GM12878 (cell line): ENCODE data around the gene DRICH1. TPM values are rescaled to one million over a fixed set of nuclear protein-coding genes. Genes with fewer than 3 reads are reported as not detected.
"Not testable (repeated sequence)": the region's sequence is repeated elsewhere in the genome, so short reads cannot be mapped to it uniquely, and the experiment has no call there.

Source experiments
- ATAC-seq: fragments of 200-7000 bp; cut with Tn5 transposase; 3 replicates; pipeline ENCODE4 v1.9.1; 2020; ENCODE audit warnings: mild to moderate bottlenecking, moderate library complexity
- BruUV-seq: library from RNA; stranded (reverse); fragments of 400-500 nt; replicated peaks from 2 replicates; lab custom pipeline; 2021; lab: Mats Ljungman, UMichigan
- CTCF ChIA-PET: fragments of 300-600 bp; sonication (Branson Sonifier 250); formaldehyde crosslinking; extraction: SDS; loops from one replicate; lab custom pipeline; 2021; ENCODE audit warnings: inconsistent platforms; lab: Yijun Ruan, JAX
- POLR2A ChIA-PET: fragments of 350-600 bp; formaldehyde crosslinking; extraction: SDS; loops from one replicate; lab custom pipeline; 2021; ENCODE audit warnings: inconsistent platforms; lab: Charles Lee
- RAD21 ChIA-PET: fragments of 300-600 bp; sonication (Branson Sonifier 250); formaldehyde crosslinking; loops from one replicate; lab custom pipeline; 2023; ENCODE audit warnings: antibody characterized with exemption; ENCODE audit not compliant: unreplicated experiment; lab: Charles Lee
- SMC1A ChIA-PET: fragments of 300-600 bp; sonication (Branson Sonifier 250); formaldehyde crosslinking; loops from one replicate; lab custom pipeline; 2023; ENCODE audit not compliant: unreplicated experiment, uncharacterized antibody; lab: Charles Lee
- DNase-seq: peaks from one replicate; pipeline ENCODE4 v3.0.0-alpha.2; 2011; ENCODE audit warnings: low read depth, low spot score
- FAIRE-seq: peaks from 3 replicates; lab custom pipeline; 2011; peaks lifted over from hg19 to GRCh38; lab: Jason Lieb, UNC
- H2AFZ ChIP-seq: 2 replicates; pipeline ENCODE4 v1.6.0; 2011; ENCODE audit warnings: low read depth, low read length, control low read depth; ENCODE audit not compliant: control insufficient read depth
- H3K27ac ChIP-seq: 2 replicates; pipeline ENCODE4 v1.5.1; 2011; ENCODE audit warnings: control low read depth; ENCODE audit not compliant: control insufficient read depth, insufficient read depth
- H3K27me3 ChIP-seq, 2 experiments: replicated peaks in 1 of 2; 2 replicates each; pipeline versions ENCODE4 v1.6.0 to v1.6.1; 2011; ENCODE audit warnings: low read length in 1 of 2; ENCODE audit not compliant: control insufficient read depth in 2 of 2, insufficient read depth in 2 of 2
- H3K36me3 ChIP-seq, 2 experiments: 2 replicates each; pipeline ENCODE4 v1.5.1; 2011; ENCODE audit warnings: low read length in 1 of 2; ENCODE audit not compliant: control insufficient read depth in 2 of 2, insufficient read depth in 2 of 2
- H3K4me1 ChIP-seq: 2 replicates; pipeline ENCODE4 v1.6.1; 2011; ENCODE audit warnings: mild to moderate bottlenecking, low read length, moderate library complexity, mixed read lengths; ENCODE audit not compliant: control insufficient read depth, insufficient read depth
- H3K4me2 ChIP-seq: 2 replicates; pipeline ENCODE4 v1.6.0; 2011; ENCODE audit warnings: control low read depth; ENCODE audit not compliant: control insufficient read depth, insufficient read depth
- H3K4me3 ChIP-seq: fragments of 200-600 bp; sonication (generic); 2 replicates; pipeline ENCODE4 v1.5.1; 2016
- H3K79me2 ChIP-seq: 2 replicates; pipeline ENCODE4 v1.6.0; 2011; ENCODE audit warnings: low read length; ENCODE audit not compliant: control insufficient read depth, insufficient read depth
- H3K9ac ChIP-seq: 2 replicates; pipeline ENCODE4 v1.8.0; 2011; ENCODE audit warnings: low read length, control low read depth, mixed read lengths; ENCODE audit not compliant: control insufficient read depth, insufficient read depth
- H3K9me3 ChIP-seq: replicated peaks from 3 replicates; pipeline ENCODE4 v1.5.1; 2011; ENCODE audit warnings: mild to moderate bottlenecking, low read length; ENCODE audit not compliant: control insufficient read depth, insufficient read depth
- H4K20me1 ChIP-seq: 2 replicates; pipeline ENCODE4 v1.6.0; 2011; ENCODE audit not compliant: control insufficient read depth, insufficient read depth
- WGBS: methylation state at CpG from one replicate; pipeline ENCODE4 v1.1.6; 2016; ENCODE audit warnings: low lambda C conversion rate; ENCODE audit not compliant: insufficient replicate concordance, insufficient coverage; ENCODE audit errors: missing lambda C conversion rate; 5-methylcytosine and 5-hydroxymethylcytosine counted together
- in situ Hi-C: fragments of 300-500 bp; cut with MboI; formaldehyde crosslinking; loops from 9 replicates; pipeline ENCODE4 v1.14.3; 2018; ENCODE audit warnings: mixed read lengths
- intact Hi-C: fragments of 100-400 bp; cut with micrococcal nuclease; formaldehyde crosslinking; loops from one replicate; pipeline ENCODE4 v1.14.2; 2022; ENCODE audit not compliant: unreplicated experiment
- polyA plus RNA-seq, 11 experiments: library from polyadenylated mRNA; depleted of rRNA in 4 of 11; unstranded in 6 of 11; stranded (reverse) in 5 of 11; fragments of >200 nt; fragmentation: Nextera tagmentation in 4 of 11; fragmentation: Illumina TruSeq in 1 of 11; extraction: Ambion mirVana in 4 of 11; extraction: Trizol in 1 of 11; gene quantifications; 1 replicate in 1 of 11; 2 replicates in 10 of 11; pipeline versions ENCODE4 v1.2.1 to v1.2.3, GENCODE V29; 2011 to 2016; ENCODE audit warnings: inconsistent platforms in 2 of 11, missing spikeins in 2 of 11, low read depth in 1 of 11
- small RNA-seq: library from RNA; depleted of rRNA; stranded (forward); fragments of <200 nt; gene quantifications from one replicate; pipeline ENCODE3, GENCODE V24; 2014
- total RNA-seq, 4 experiments: library from RNA; depleted of rRNA in 3 of 4; stranded (reverse); fragments of >200 nt in 3 of 4; fragmentation: Illumina TruSeq in 1 of 4; extraction: Trizol in 1 of 4; gene quantifications; 2 replicates each; pipeline versions ENCODE4 v1.2.1 to v1.2.3, GENCODE V29; 2013 to 2021
- TF ChIP-seq, protein P1 (sequence below): fragments of 450-650 bp; IDR thresholded peaks from 2 replicates; pipeline ENCODE4 v1.6.1; 2017; ENCODE audit warnings: mild to moderate bottlenecking, low read depth, inconsistent platforms; ENCODE audit not compliant: poor library complexity, severe bottlenecking

DRICH1 gene
- total and polyA plus RNA-seq, 10 of the 15 experiments (the other 5 are each of a cell fraction or from before 2014, with no cell fraction given), result not detected

DNA sequence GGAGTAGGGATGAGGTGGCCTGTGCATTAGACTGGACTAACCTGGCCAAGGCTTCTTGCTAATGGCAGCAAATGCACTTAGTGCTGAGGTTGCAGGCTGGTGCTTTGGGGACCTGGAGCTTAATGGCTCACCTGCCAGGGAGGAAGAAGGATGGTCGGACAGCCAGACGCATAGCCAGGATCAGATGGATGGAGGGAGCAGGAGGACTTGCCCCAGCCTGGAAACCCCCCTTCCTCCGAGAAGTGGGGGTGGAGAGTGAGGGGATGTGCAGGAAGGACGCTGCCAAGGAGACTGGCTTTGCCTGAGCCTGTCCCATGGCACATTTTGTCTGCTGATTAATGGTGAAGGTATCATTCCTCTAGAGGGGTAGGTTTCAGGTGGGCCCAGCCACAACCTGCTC, 69.9 kb downstream of the DRICH1 start (continued):
- TF ChIP-seq, protein P1, sequence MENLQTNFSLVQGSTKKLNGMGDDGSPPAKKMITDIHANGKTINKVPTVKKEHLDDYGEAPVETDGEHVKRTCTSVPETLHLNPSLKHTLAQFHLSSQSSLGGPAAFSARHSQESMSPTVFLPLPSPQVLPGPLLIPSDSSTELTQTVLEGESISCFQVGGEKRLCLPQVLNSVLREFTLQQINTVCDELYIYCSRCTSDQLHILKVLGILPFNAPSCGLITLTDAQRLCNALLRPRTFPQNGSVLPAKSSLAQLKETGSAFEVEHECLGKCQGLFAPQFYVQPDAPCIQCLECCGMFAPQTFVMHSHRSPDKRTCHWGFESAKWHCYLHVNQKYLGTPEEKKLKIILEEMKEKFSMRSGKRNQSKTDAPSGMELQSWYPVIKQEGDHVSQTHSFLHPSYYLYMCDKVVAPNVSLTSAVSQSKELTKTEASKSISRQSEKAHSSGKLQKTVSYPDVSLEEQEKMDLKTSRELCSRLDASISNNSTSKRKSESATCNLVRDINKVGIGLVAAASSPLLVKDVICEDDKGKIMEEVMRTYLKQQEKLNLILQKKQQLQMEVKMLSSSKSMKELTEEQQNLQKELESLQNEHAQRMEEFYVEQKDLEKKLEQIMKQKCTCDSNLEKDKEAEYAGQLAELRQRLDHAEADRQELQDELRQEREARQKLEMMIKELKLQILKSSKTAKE, result no peak

DNA sequence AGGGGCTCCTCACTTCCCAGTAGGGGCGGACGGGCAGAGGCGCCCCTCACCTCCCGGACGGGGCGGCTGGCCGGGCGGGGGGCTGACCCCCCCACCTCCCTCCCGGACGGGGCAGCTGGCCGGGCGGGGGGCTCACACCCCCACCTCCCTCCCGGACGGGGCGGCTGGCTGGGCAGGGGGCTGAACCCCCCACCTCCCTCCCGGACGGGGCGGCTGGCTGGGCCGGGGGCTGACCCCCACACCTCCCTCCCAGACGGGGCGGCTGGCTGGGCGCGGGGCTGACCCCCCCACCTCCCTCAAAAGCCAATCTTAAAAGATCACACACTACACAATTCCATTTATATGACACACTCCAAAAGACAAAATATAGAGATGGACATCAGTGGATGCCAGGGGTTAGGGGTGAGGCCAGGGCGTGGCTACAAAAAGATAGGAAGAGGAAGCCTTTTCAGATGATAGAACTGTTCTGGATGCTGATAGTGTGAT, 71.1 kb downstream of the DRICH1 start:
- H3K4me2 ChIP-seq, H3K9ac ChIP-seq, SMC1A ChIA-PET, H3K4me1 ChIP-seq, ATAC-seq, H3K36me3 ChIP-seq, H3K27me3 ChIP-seq, H3K4me3 ChIP-seq, FAIRE-seq, CTCF ChIA-PET, POLR2A ChIA-PET, H2AFZ ChIP-seq, H3K79me2 ChIP-seq, in situ Hi-C loops, H3K27ac ChIP-seq, RAD21 ChIA-PET, DNase-seq, BruUV-seq, intact Hi-C loops, H3K9me3 ChIP-seq, H4K20me1 ChIP-seq: not testable (repeated sequence)
- WGBS, result 27% methylated on average over 1 of the region's 24 CpGs

DNA sequence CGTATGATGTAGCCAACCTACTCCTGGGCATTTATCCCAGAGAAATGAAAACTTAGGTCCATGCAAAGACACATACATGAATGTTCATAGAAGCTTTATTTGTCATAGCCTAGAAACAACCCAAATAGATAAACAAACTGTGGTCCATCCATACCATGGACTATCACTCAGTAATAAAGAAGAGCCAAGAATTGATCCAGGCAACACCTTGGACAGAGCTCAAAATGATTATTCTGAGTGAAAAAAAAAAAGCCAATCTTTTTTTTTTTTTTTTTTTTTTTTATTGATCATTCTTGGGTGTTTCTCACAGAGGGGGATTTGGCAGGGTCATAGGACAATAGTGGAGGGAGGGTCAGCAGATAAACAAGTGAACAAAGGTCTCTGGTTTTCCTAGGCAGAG, 71.9 kb downstream of the DRICH1 start:
- FAIRE-seq, DNase-seq, intact Hi-C loops, RAD21 ChIA-PET, H3K4me1 ChIP-seq, H3K36me3 ChIP-seq, H3K27ac ChIP-seq, H4K20me1 ChIP-seq, H3K27me3 ChIP-seq, H3K9me3 ChIP-seq, H3K4me2 ChIP-seq, H3K4me3 ChIP-seq, H2AFZ ChIP-seq, CTCF ChIA-PET, ATAC-seq, BruUV-seq, H3K79me2 ChIP-seq, H3K9ac ChIP-seq, in situ Hi-C loops, SMC1A ChIA-PET: not testable (repeated sequence)
- WGBS, result 65% methylated on average over 1 of the region's 1 CpG
- POLR2A ChIA-PET, result interaction anchor here (0.6 kb wide), 1 partner anchor 46 kb away, joined by 5 read pairs; no protein-coding TSS in a partner anchor

Small RNAs within 50 kb of the gene (small RNA-seq; reads per million reads assigned to genes)
- gene AP000346.3, result not detected

Other genes with a start within 250 kb of the DRICH1 start
Only the 7 nearest of the 10 such genes appear.
- gene IGLL1, start 52.0 kb downstream of the DRICH1 start, total RNA-seq (2014; rRNA removed), result not detected in 2 replicates
- gene IGLL1, start 52.0 kb downstream of the DRICH1 start, total RNA-seq (2014; rRNA removed; fragmentation: Illumina TruSeq; extraction: Trizol), result not detected in 2 replicates
- not detected in 2 replicates for gene IGLL1, start 52.0 kb downstream of the DRICH1 start, total RNA-seq (2021)
- gene IGLL1, start 52.0 kb downstream of the DRICH1 start, polyA plus RNA-seq (2011; rRNA removed), result not detected in 2 replicates
- gene IGLL1, start 52.0 kb downstream of the DRICH1 start, polyA plus RNA-seq (2014; fragmentation: Illumina TruSeq; extraction: Trizol), result not detected in 2 replicates
- not detected for gene IGLL1, start 52.0 kb downstream of the DRICH1 start, polyA plus RNA-seq (2014; fragmentation: Nextera tagmentation; extraction: Ambion mirVana)
- gene IGLL1, start 52.0 kb downstream of the DRICH1 start, polyA plus RNA-seq (2014; rRNA removed), result not detected in 2 replicates
- not detected for gene IGLL1, start 52.0 kb downstream of the DRICH1 start, polyA plus RNA-seq (2016; fragmentation: Nextera tagmentation; extraction: Ambion mirVana)
- gene RGL4, start 58.7 kb upstream of the DRICH1 start, total RNA-seq (2014; rRNA removed), result 1.5 and 5.0 TPM in 2 replicates
- gene RGL4, start 58.7 kb upstream of the DRICH1 start, total RNA-seq (2014; rRNA removed; fragmentation: Illumina TruSeq; extraction: Trizol), result 2.1 and 2.7 TPM in 2 replicates
- gene RGL4, start 58.7 kb upstream of the DRICH1 start, total RNA-seq (2021), result 1.7 TPM in 2 replicates
- gene RGL4, start 58.7 kb upstream of the DRICH1 start, polyA plus RNA-seq (2011; rRNA removed), result not detected in 2 replicates
- 0.63 and 1.4 TPM in 2 replicates for gene RGL4, start 58.7 kb upstream of the DRICH1 start, polyA plus RNA-seq (2014; fragmentation: Illumina TruSeq; extraction: Trizol)
- 1 to 10 TPM; 1.8 to 2.0 TPM for gene RGL4, start 58.7 kb upstream of the DRICH1 start, polyA plus RNA-seq (2014; fragmentation: Nextera tagmentation; extraction: Ambion mirVana)
- gene RGL4, start 58.7 kb upstream of the DRICH1 start, polyA plus RNA-seq (2014; rRNA removed), result 2.0 and 3.5 TPM in 2 replicates
- gene RGL4, start 58.7 kb upstream of the DRICH1 start, polyA plus RNA-seq (2016; fragmentation: Nextera tagmentation; extraction: Ambion mirVana), result 1 to 10 TPM; 7.6 to 9.0 TPM
- 1.6 and 1.7 TPM in 2 replicates for gene ZNF70, start 118.8 kb upstream of the DRICH1 start, total RNA-seq (2014; rRNA removed)
- gene ZNF70, start 118.8 kb upstream of the DRICH1 start, total RNA-seq (2014; rRNA removed; fragmentation: Illumina TruSeq; extraction: Trizol), result 1.6 and 1.8 TPM in 2 replicates
- 2.3 and 2.4 TPM in 2 replicates for gene ZNF70, start 118.8 kb upstream of the DRICH1 start, total RNA-seq (2021)
- gene ZNF70, start 118.8 kb upstream of the DRICH1 start, polyA plus RNA-seq (2011; rRNA removed), result 0.24 and 0.33 TPM in 2 replicates
- gene ZNF70, start 118.8 kb upstream of the DRICH1 start, polyA plus RNA-seq (2014; fragmentation: Illumina TruSeq; extraction: Trizol), result 1.1 and 1.3 TPM in 2 replicates
- gene ZNF70, start 118.8 kb upstream of the DRICH1 start, polyA plus RNA-seq (2014; fragmentation: Nextera tagmentation; extraction: Ambion mirVana), result under 1 TPM; 0.15 to 0.21 TPM
- 0.94 and 1.2 TPM in 2 replicates for gene ZNF70, start 118.8 kb upstream of the DRICH1 start, polyA plus RNA-seq (2014; rRNA removed)
- under 1 TPM; 0.69 to 0.76 TPM for gene ZNF70, start 118.8 kb upstream of the DRICH1 start, polyA plus RNA-seq (2016; fragmentation: Nextera tagmentation; extraction: Ambion mirVana)
- gene VPREB3, start 122.1 kb upstream of the DRICH1 start, total RNA-seq (2014; rRNA removed), result 27.4 and 31.2 TPM in 2 replicates
- gene VPREB3, start 122.1 kb upstream of the DRICH1 start, total RNA-seq (2014; rRNA removed; fragmentation: Illumina TruSeq; extraction: Trizol), result 20.3 and 20.6 TPM in 2 replicates
- gene VPREB3, start 122.1 kb upstream of the DRICH1 start, total RNA-seq (2021), result 24.1 and 25.7 TPM in 2 replicates
- 0.35 and 0.75 TPM in 2 replicates for gene VPREB3, start 122.1 kb upstream of the DRICH1 start, polyA plus RNA-seq (2011; rRNA removed)
- gene VPREB3, start 122.1 kb upstream of the DRICH1 start, polyA plus RNA-seq (2014; fragmentation: Illumina TruSeq; extraction: Trizol), result 9.5 and 21.9 TPM in 2 replicates
- 10 to 100 TPM; 55.0 to 79.5 TPM for gene VPREB3, start 122.1 kb upstream of the DRICH1 start, polyA plus RNA-seq (2014; fragmentation: Nextera tagmentation; extraction: Ambion mirVana)
- 41.3 and 42.9 TPM in 2 replicates for gene VPREB3, start 122.1 kb upstream of the DRICH1 start, polyA plus RNA-seq (2014; rRNA removed)
- 1 to 10 TPM; 6.1 to 6.6 TPM for gene VPREB3, start 122.1 kb upstream of the DRICH1 start, polyA plus RNA-seq (2016; fragmentation: Nextera tagmentation; extraction: Ambion mirVana)
- gene C22orf15, start 130.7 kb upstream of the DRICH1 start, total RNA-seq (2014; rRNA removed), result 0.16 and 0.40 TPM in 2 replicates
- gene C22orf15, start 130.7 kb upstream of the DRICH1 start, total RNA-seq (2014; rRNA removed; fragmentation: Illumina TruSeq; extraction: Trizol), result not detected in 2 replicates
- gene C22orf15, start 130.7 kb upstream of the DRICH1 start, total RNA-seq (2021), result 0.40 TPM in 1 of 2 replicates, not detected in the other
- gene C22orf15, start 130.7 kb upstream of the DRICH1 start, polyA plus RNA-seq (2011; rRNA removed), result 0.05 TPM in 1 of 2 replicates, not detected in the other
- gene C22orf15, start 130.7 kb upstream of the DRICH1 start, polyA plus RNA-seq (2014; fragmentation: Illumina TruSeq; extraction: Trizol), result 0.11 and 0.12 TPM in 2 replicates
- gene C22orf15, start 130.7 kb upstream of the DRICH1 start, polyA plus RNA-seq (2014; fragmentation: Nextera tagmentation; extraction: Ambion mirVana), result under 1 TPM in 1 of 2 experiments, not detected in 1; 0.07 TPM
- gene C22orf15, start 130.7 kb upstream of the DRICH1 start, polyA plus RNA-seq (2014; rRNA removed), result 0.04 and 0.47 TPM in 2 replicates
- gene C22orf15, start 130.7 kb upstream of the DRICH1 start, polyA plus RNA-seq (2016; fragmentation: Nextera tagmentation; extraction: Ambion mirVana), result under 1 TPM; 0.13 to 0.23 TPM
- gene CHCHD10, start 135.7 kb upstream of the DRICH1 start, total RNA-seq (2014; rRNA removed), result 78.0 and 104 TPM in 2 replicates
- gene CHCHD10, start 135.7 kb upstream of the DRICH1 start, total RNA-seq (2014; rRNA removed; fragmentation: Illumina TruSeq; extraction: Trizol), result 103 and 117 TPM in 2 replicates
- 237 and 241 TPM in 2 replicates for gene CHCHD10, start 135.7 kb upstream of the DRICH1 start, total RNA-seq (2021)
- 23.9 and 34.4 TPM in 2 replicates for gene CHCHD10, start 135.7 kb upstream of the DRICH1 start, polyA plus RNA-seq (2011; rRNA removed)
- 27.2 and 126 TPM in 2 replicates for gene CHCHD10, start 135.7 kb upstream of the DRICH1 start, polyA plus RNA-seq (2014; fragmentation: Illumina TruSeq; extraction: Trizol)
- gene CHCHD10, start 135.7 kb upstream of the DRICH1 start, polyA plus RNA-seq (2014; fragmentation: Nextera tagmentation; extraction: Ambion mirVana), result 100 to 1,000 TPM in 1 of 2 experiments, 10 to 100 TPM in 1; 13.2 to 216 TPM
- 129 and 191 TPM in 2 replicates for gene CHCHD10, start 135.7 kb upstream of the DRICH1 start, polyA plus RNA-seq (2014; rRNA removed)
- 100 to 1,000 TPM; 135 to 202 TPM for gene CHCHD10, start 135.7 kb upstream of the DRICH1 start, polyA plus RNA-seq (2016; fragmentation: Nextera tagmentation; extraction: Ambion mirVana)
- gene MMP11, start 140.5 kb upstream of the DRICH1 start, total RNA-seq (2014; rRNA removed), result 0.60 and 1.0 TPM in 2 replicates
- not detected in 2 replicates for gene MMP11, start 140.5 kb upstream of the DRICH1 start, total RNA-seq (2014; rRNA removed; fragmentation: Illumina TruSeq; extraction: Trizol)
- gene MMP11, start 140.5 kb upstream of the DRICH1 start, total RNA-seq (2021), result 0.41 and 0.48 TPM in 2 replicates
- 0.12 TPM in 1 of 2 replicates, not detected in the other for gene MMP11, start 140.5 kb upstream of the DRICH1 start, polyA plus RNA-seq (2011; rRNA removed)
- 0.03 TPM in 1 of 2 replicates, not detected in the other for gene MMP11, start 140.5 kb upstream of the DRICH1 start, polyA plus RNA-seq (2014; fragmentation: Illumina TruSeq; extraction: Trizol)
- gene MMP11, start 140.5 kb upstream of the DRICH1 start, polyA plus RNA-seq (2014; fragmentation: Nextera tagmentation; extraction: Ambion mirVana), result under 1 TPM in 1 of 2 experiments, not detected in 1; 0.05 TPM
- 0.18 and 1.1 TPM in 2 replicates for gene MMP11, start 140.5 kb upstream of the DRICH1 start, polyA plus RNA-seq (2014; rRNA removed)
- under 1 TPM; 0.20 to 0.48 TPM for gene MMP11, start 140.5 kb upstream of the DRICH1 start, polyA plus RNA-seq (2016; fragmentation: Nextera tagmentation; extraction: Ambion mirVana)